ACC112 (cell line): ENCODE data around the gene TICRR.
A peak's percentile ranks its signal among the peaks of the same experiment; 100 is the strongest.

Source experiments
- H2AFZ ChIP-seq: fragments of 200-600 bp; sonication (generic); one replicate; pipeline ENCODE4 v1.6.0; 2017; ENCODE audit warnings: antibody characterized with exemption, low read length; ENCODE audit not compliant: unreplicated experiment
- H3K27ac ChIP-seq: fragments of 200-600 bp; sonication (generic); 2 replicates; pipeline ENCODE4 v1.5.1; 2014; ENCODE audit warnings: low read depth, mild to moderate bottlenecking, antibody characterized with exemption, low read length, moderate library complexity
- H3K27me3 ChIP-seq: fragments of 200-600 bp; sonication (generic); 2 replicates; pipeline ENCODE4 v1.6.1; 2014; ENCODE audit warnings: mild to moderate bottlenecking, antibody characterized with exemption, low read length, moderate library complexity, mixed read lengths; ENCODE audit not compliant: insufficient read depth
- H3K36me3 ChIP-seq: fragments of 200-600 bp; sonication (generic); 2 replicates; pipeline ENCODE4 v1.6.1; 2016; ENCODE audit warnings: mild to moderate bottlenecking, antibody characterized with exemption, low read length, moderate library complexity, mixed read lengths; ENCODE audit not compliant: insufficient read depth
- H3K4me1 ChIP-seq: fragments of 200-600 bp; sonication (generic); one replicate; pipeline ENCODE4 v1.6.1; 2016; ENCODE audit warnings: low read length, mixed read lengths; ENCODE audit not compliant: insufficient read depth, unreplicated experiment, control insufficient read depth
- H3K4me3 ChIP-seq: fragments of 200-600 bp; sonication (generic); 2 replicates; pipeline ENCODE4 v1.5.1; 2014; ENCODE audit warnings: mild to moderate bottlenecking, low read depth, low read length
- H3K79me2 ChIP-seq: fragments of 200-600 bp; sonication (generic); one replicate; pipeline ENCODE4 v1.6.0; 2016; ENCODE audit warnings: low read length; ENCODE audit not compliant: control insufficient read depth, unreplicated experiment, insufficient read depth

Gene TICRR

DNA sequence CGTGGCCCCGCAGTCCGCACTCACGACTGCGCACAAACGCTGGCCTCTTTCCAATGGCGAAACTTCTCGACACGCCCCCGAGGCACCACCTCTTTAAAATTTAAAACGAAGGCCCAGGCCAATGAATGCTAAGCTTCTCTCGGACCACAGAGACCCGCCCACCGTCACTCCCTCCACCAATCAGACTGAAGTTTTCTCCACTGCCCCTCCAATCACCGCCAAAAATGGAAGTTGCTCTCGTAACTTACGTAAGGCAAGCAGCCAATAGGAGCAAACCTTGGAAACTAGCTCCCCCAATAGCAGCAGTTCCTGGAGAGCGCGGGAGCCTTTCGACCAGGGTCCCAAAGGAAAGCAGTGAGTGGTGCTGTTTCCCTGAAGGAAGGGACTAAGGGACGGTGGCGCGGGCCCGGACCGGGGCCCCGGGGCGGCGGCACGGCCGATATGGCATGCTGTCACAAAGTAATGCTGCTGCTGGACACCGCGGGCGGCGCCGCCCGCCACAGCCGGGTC is at the start of gene TICRR:
TSS of gene TICRR (plus strand) at position 324 of the 510 bp plus-strand sequence. CDS start at position 442, 118 bp downstream.
- Histone ChIP-seq H3K79me2 (peaks cover 47% of the 10 kb centered on the region), H3K36me3 (0 out of 2 replicates have a peak, but pooled peaks cover 3% of the 10 kb centered on the region), H2AFZ (peak within 1 kb of the TSS; percentile 94), H3K27ac (peak within 1 kb of the TSS; percentile 51), H3K4me1 (peaks cover 17% of the 10 kb centered on the region), H3K4me3 (peak within 1 kb of the TSS; percentile 99), H3K27me3 (peaks cover 8% of the 10 kb centered on the region; the same call in 1 of the 2 replicates)

GRCh38 chr15:89526181-89526580 is 49.1 kb upstream of the TICRR start:
- H3K36me3 ChIP-seq: no peaks in the 10 kb centered on the region

DNA sequence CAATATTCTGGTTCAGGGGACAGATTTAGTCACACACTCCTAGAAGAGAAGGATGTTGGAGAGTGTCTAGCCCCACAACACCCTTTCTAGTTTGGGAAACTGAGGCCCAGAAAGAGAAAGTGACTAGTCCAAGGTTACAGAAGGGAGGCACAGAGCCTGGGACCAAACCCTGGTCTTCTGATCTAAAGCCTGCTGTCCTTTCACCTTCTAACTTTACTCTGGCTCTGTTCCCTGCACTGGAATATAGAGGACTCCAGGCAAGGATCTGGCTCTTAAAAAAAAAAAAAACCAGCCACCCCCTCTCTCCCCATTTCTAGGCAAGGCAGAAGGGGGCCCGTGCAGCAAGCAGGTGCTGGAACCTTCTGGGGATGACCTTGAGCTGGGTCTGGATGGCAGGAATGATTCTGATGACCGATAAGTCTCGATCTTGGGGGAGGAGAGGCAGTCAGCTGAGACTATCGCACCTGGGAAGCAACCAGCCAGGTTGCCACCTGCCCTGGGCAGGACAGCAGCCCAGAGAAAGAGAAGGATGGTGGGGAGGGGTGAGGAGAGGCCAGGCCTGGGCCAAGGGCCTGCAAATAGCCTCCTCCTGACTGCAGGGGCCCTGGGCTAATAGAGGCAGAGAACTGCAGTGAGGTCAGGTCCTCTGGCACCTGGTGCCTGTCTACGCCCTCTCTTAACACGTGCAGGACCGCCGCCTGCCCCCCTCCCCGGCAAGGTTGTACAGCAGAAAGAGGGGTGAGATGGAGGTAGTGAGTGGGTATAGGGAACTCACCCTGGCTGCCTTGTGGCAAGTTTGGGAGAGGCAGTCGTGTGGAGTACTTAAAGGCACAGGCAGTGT is 48.4 kb upstream of the TICRR start:
- no peaks in the 10 kb centered on the region for H3K36me3 ChIP-seq
- no peaks in the 10 kb centered on the region for H3K4me1 ChIP-seq
- H3K79me2 ChIP-seq: no peaks in the 10 kb centered on the region
- H3K27ac ChIP-seq: no peak overlapping the region
- H3K27me3 ChIP-seq: peaks cover 30% of the 10 kb centered on the region
- H2AFZ ChIP-seq: no peak overlapping the region
- H3K4me3 ChIP-seq: no peak overlapping the region

More at GRCh38 chr15:89526181-89526580, 49.1 kb upstream of the TICRR start:
- Histone ChIP-seq H3K79me2 (no peaks in the 10 kb centered on the region), H3K4me3 (no peak overlapping the region), H3K27ac (no peak overlapping the region), H3K27me3 (peaks cover 30% of the 10 kb centered on the region), H2AFZ (no peak overlapping the region), H3K4me1 (no peaks in the 10 kb centered on the region)

DNA sequence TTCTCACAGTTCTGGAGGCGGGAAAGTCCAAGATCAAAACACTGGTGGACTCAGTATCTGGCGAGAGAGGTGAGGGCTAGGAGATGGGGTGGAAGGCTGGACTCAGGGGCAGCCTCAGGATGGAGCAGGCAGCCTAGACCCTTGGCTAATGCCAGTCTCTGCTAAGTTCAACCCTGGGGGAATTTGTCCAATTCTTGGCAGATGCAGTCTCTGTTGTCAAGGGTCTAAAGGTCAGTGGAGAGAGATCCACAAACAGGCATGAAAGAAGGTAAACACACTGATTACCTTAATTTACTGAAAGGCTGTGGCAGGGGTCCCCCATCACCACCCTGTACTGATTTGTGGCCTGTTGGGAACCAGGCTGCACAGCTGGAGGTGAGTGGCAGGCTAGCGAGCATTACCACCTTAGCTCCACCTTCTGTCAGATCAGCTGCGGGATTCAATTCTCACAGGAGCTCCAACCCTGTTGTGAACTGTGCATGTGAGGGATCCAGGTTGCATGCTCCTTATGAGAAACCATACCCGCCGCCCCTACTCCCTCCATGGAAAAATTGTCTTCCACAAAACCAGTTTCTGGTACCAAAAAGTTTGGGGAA is 46.4 kb upstream of the TICRR start:
- H3K27ac ChIP-seq: no peak overlapping the region
- H3K79me2 ChIP-seq: no peaks in the 10 kb centered on the region
- peaks cover 11% of the 10 kb centered on the region for H3K27me3 ChIP-seq
- H3K4me1 ChIP-seq: no peaks in the 10 kb centered on the region
- H3K4me3 ChIP-seq: no peak overlapping the region
- H3K36me3 ChIP-seq: no peaks in the 10 kb centered on the region
- no peak overlapping the region for H2AFZ ChIP-seq

- no peaks in the 10 kb centered on the region for H3K36me3 ChIP-seq
- H2AFZ ChIP-seq: no peak overlapping the region
- H3K4me3 ChIP-seq: no peak overlapping the region
- no peak overlapping the region for H3K27ac ChIP-seq
- H3K4me1 ChIP-seq: no peaks in the 10 kb centered on the region
- no peaks in the 10 kb centered on the region for H3K79me2 ChIP-seq
- H3K27me3 ChIP-seq: peaks cover 2% of the 10 kb centered on the region; the same call in 1 of the 2 replicates
Measured at GRCh38 chr15:89530976-89531375, 44.3 kb upstream of the TICRR start.

- Histone ChIP-seq H3K27me3 (no peaks in the 10 kb centered on the region; the same call in 1 of the 2 replicates), H3K4me1 (no peaks in the 10 kb centered on the region), H3K36me3 (no peaks in the 10 kb centered on the region), H2AFZ (no peak overlapping the region), H3K79me2 (no peaks in the 10 kb centered on the region), H3K27ac (no peak overlapping the region), H3K4me3 (no peak overlapping the region)
Measured at GRCh38 chr15:89531796-89532537, 43.3 kb upstream of the TICRR start.

DNA sequence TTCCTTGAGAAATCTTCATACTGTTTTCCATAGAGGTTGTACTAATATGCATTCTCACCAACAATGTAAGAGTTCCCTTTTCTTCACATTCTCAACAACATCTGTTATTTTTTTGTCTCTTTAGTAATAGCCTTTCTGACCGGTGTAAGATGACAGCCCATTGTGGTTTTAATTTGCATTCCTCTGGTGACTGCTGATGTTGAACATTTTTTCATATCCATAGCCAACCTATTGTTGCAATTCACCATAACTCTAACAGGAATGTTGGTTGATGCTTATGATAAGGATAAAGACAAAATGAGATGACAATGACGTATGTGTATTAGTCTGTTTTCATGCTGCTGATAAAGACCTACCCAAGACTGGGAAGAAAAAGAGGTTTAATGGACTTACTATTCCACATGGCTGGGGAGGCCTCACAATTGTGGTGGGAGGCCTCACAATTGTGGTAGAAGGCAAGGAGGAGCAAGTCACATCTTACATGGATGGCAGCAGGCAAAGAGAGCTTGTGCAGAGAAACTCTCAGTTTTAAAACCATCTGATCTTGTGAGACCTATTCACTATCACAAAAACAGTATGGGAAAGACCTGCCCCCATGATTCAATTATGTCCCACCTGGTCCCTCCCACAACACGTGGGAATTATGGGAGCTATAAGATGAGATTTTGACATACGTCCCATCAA is 41.3 kb upstream of the TICRR start:
- H3K4me3 ChIP-seq: no peak overlapping the region
- no peak overlapping the region for H3K27ac ChIP-seq
- peaks cover 3% of the 10 kb centered on the region; the same call in 1 of the 2 replicates for H3K27me3 ChIP-seq
- H3K36me3 ChIP-seq: no peaks in the 10 kb centered on the region
- H2AFZ ChIP-seq: no peak overlapping the region
- H3K4me1 ChIP-seq: no peaks in the 10 kb centered on the region
- no peaks in the 10 kb centered on the region for H3K79me2 ChIP-seq

DNA sequence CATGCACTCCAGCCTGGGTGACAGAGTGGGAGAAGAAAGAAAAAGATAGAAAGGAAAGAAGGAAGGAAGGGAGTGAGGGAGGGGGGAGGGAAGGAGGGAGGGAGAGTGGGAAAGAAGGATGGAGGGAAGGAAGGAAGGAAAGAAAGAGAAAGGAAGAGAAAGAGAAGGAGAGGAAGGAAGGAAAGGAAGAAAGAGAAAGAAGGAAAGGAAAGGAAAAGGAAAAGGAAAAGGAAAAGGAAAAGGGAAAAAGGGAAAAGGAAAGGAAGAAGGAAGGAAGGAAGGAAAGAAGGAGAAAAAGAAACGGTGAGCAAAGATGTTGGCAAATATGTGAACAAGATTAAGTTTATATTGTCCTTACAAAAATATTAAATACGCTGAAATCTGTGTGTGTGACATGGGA is 36.2 kb upstream of the TICRR start:
- Histone ChIP-seq H3K36me3 (no peaks in the 10 kb centered on the region), H3K27me3 (peaks cover 7% of the 10 kb centered on the region), H2AFZ (no peak overlapping the region), H3K27ac (no peak overlapping the region), H3K4me1 (no peaks in the 10 kb centered on the region), H3K79me2 (no peaks in the 10 kb centered on the region), H3K4me3 (no peak overlapping the region)

GRCh38 chr15:89542369-89542768 is 32.9 kb upstream of the TICRR start:
- H3K36me3 ChIP-seq: no peaks in the 10 kb centered on the region

DNA sequence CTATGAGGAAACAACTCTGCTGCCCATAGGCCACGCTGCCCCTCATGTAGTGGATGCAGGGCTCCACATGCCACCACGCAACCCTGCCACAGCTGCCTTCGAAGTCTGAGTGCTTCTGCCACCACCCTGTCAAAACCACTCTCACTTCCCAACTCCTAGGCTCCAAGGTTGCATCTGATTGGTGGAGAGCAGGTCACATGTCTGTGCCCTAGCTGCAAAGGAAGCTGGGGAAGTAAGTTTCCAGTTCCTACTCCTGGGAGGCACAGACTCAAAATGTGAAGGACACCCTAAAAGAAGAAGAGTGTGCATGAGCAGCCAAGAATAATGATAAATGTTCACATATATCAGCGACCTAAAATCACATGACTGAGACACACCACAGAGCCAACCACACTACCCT is 31.9 kb upstream of the TICRR start:
- H3K27me3 ChIP-seq: peaks cover 27% of the 10 kb centered on the region
- no peaks in the 10 kb centered on the region for H3K4me1 ChIP-seq
- no peaks in the 10 kb centered on the region for H3K79me2 ChIP-seq
- no peak overlapping the region for H2AFZ ChIP-seq
- H3K27ac ChIP-seq: no peak overlapping the region
- no peaks in the 10 kb centered on the region for H3K36me3 ChIP-seq
- no peak overlapping the region for H3K4me3 ChIP-seq

More at GRCh38 chr15:89542369-89542768, 32.9 kb upstream of the TICRR start:
- Histone ChIP-seq H3K27me3 (peaks cover 20% of the 10 kb centered on the region), H3K4me1 (no peaks in the 10 kb centered on the region), H3K79me2 (no peaks in the 10 kb centered on the region), H2AFZ (no peak overlapping the region), H3K27ac (no peak overlapping the region), H3K4me3 (no peak overlapping the region)
